Adrenal gland (tissue), 19 donors: ENCODE measurements around the gene STARD10. TPM values are rescaled to one million over a fixed set of nuclear protein-coding genes. Genes with fewer than 3 reads are reported as not detected.

Source experiments
- DNase-seq, 7 donors: peaks; one replicate each; pipeline ENCODE4 v3.0.0-alpha.2; 2019 to 2020
- H3K27ac ChIP-seq, 5 donors: fragments of 200-600 bp; sonication (generic) in 4 of 5; 1 replicate in 3 of 5; 2 replicates in 2 of 5; pipeline versions ENCODE4 v1.5.1 to v1.8.0; 2016 to 2020; ENCODE audit warnings: mild to moderate bottlenecking in 1 of 5
- H3K27me3 ChIP-seq: fragments of 200-600 bp; 2 replicates; pipeline ENCODE4 v1.8.0; 2021
- H3K36me3 ChIP-seq, 2 donors: fragments of 200-600 bp; replicated peaks in 1 of 2; 1 replicate in 1 of 2; 2 replicates in 1 of 2; pipeline versions ENCODE4 v1.5.1 to v1.8.0; 2018 to 2022
- H3K4me1 ChIP-seq, 2 donors: fragments of 200-600 bp; replicated peaks in 1 of 2; 1 replicate in 1 of 2; 2 replicates in 1 of 2; pipeline versions ENCODE4 v1.5.1 to v1.8.0; 2018 to 2021
- H3K4me3 ChIP-seq, 4 donors: fragments of 200-600 bp; sonication (generic) in 3 of 4; one replicate each; pipeline ENCODE4 v1.5.1; 2016 to 2018
- H3K9me3 ChIP-seq, 3 donors: fragments of 200-600 bp; sonication (generic) in 1 of 3; replicated peaks in 1 of 3; 1 replicate in 2 of 3; 2 replicates in 1 of 3; pipeline versions ENCODE4 v1.5.1 to v1.8.0; 2016 to 2021
- CTCF ChIP-seq, 6 experiments: fragments of 450-650 bp in 4 of 6; fragments of 200-600 bp in 2 of 6; sonication (generic) in 1 of 6; IDR thresholded peaks; 1 replicate in 5 of 6; 2 replicates in 1 of 6; pipeline versions ENCODE4 v1.5.1 to v1.8.0; 2016 to 2021; ENCODE audit warnings: antibody characterized with exemption in 6 of 6, mild to moderate bottlenecking in 2 of 6, moderate library complexity in 1 of 6
- POLR2A ChIP-seq, 2 donors: fragments of 450-650 bp; IDR thresholded peaks; one replicate each; pipeline ENCODE4 v1.6.1; 2017; ENCODE audit warnings: antibody characterized with exemption in 2 of 2, mild to moderate bottlenecking in 2 of 2, moderate library complexity in 1 of 2
- WGBS, 4 donors: extraction: QIAGEN DNeasy Blood & Tissue Kit in 2 of 4; methylation state at CpG; one replicate each; pipeline versions ENCODE4 v1.1.5 to v1.1.7; 2013 to 2017; 5-methylcytosine and 5-hydroxymethylcytosine counted together
- intact Hi-C, 2 donors: fragments of 100-400 bp; cut with DNase I; formaldehyde crosslinking; loops; one replicate each; pipeline versions ENCODE4 v1.14.1 to v1.15.0; 2022 to 2023
- long read RNA-seq, 10 donors: library from polyadenylated mRNA in 3 of 10; unstranded in 2 of 10; stranded (forward) in 1 of 10; transcript quantifications; one replicate each; pipeline ENCODE4 v2.0.0 and lab custom pipeline, GENCODE V29; 2021 to 2026
- polyA plus RNA-seq, 3 donors: library from polyadenylated mRNA; stranded (reverse); fragments of 200-250 nt in 2 of 3; fragments of 350-450 nt in 1 of 3; fragmentation: Illumina TruSeq in 1 of 3; extraction: RNeasy Lipid Tissue Mini Kit (QIAGEN cat#74804) in 1 of 3; gene quantifications; one replicate each; pipeline ENCODE4 v1.2.3, GENCODE V29; 2013 to 2014
- total RNA-seq, 9 donors: library from RNA; depleted of rRNA in 4 of 9; stranded (reverse); fragments of >200 nt in 4 of 9; fragments of 120-200 nt in 1 of 9; fragmentation: NEBNext Ultra II Directional in 1 of 9; extraction: Animal tissue kit (Norgen Biotek cat#: 25700) in 1 of 9; gene quantifications; one replicate each; pipeline versions ENCODE4 v1.1.0 to v1.2.4, GENCODE V29; 2013 to 2023
- donor health status: healthy with polysubstance abuse.
- donor health status: Bipolar disorder and iron deficiency.
- donor health status: DM: yes; HTN: yes; CAD: no.
- donor health status: DM: no; HTN: no; CAD: no.
- donor health status: DM: no; HTN: no; CAD: no.
- donor health status: DM: yes; HTN: yes; CAD: no.

STARD10 gene
- total RNA-seq (100 to 1,000 TPM; 190 to 425 (median 338) TPM), polyA plus RNA-seq (100 to 1,000 TPM; 261 to 668 (median 513) TPM)
- long read RNA-seq, donor 1, transcript STARD10-210 (7 exons, 1,100 nt), result major isoform, 39 of 60 reads
- long read RNA-seq, donor 1, partial matches to known transcripts, result 12 of 60 reads
- long read RNA-seq, donor 1, other reads (novel, unspliced or antisense), result 0 of 60 reads
- long read RNA-seq, donor 2, transcript STARD10-210 (7 exons, 1,100 nt), result major isoform, 27 of 33 reads
- long read RNA-seq, donor 2, partial matches to known transcripts, result 0 of 33 reads
- long read RNA-seq, donor 2, other reads (novel, unspliced or antisense), result 0 of 33 reads
- long read RNA-seq, donor 3, transcript STARD10-210 (7 exons, 1,100 nt), result major isoform, 50 of 66 reads
- long read RNA-seq, donor 3, partial matches to known transcripts, result 11 of 66 reads
- long read RNA-seq, donor 3, other reads (novel, unspliced or antisense), result 0 of 66 reads
- long read RNA-seq, donor 4, transcript STARD10-217 (3 exons, 506 nt), result minor isoform, 29 of 104 reads
- long read RNA-seq, donor 4, transcript STARD10-210 (7 exons, 1,100 nt), result major isoform, 45 of 104 reads
- long read RNA-seq, donor 4, partial matches to known transcripts, result 14 of 104 reads
- long read RNA-seq, donor 4, other reads (novel, unspliced or antisense), result 14 of 104 reads
- long read RNA-seq, donor 5, transcript STARD10-210 (7 exons, 1,100 nt), result major isoform, 395 of 490 reads
- long read RNA-seq, donor 5, transcript STARD10-220 (7 exons, 1,085 nt), result minor isoform, 13 of 490 reads
- long read RNA-seq, donor 5, transcript STARD10-217 (3 exons, 506 nt), result minor isoform, 35 of 490 reads
- long read RNA-seq, donor 5, partial matches to known transcripts, result 7 of 490 reads
- long read RNA-seq, donor 5, other reads (novel, unspliced or antisense), result 39 of 490 reads
- long read RNA-seq, donor 6, transcript STARD10-217 (3 exons, 506 nt), result major isoform, 62 of 113 reads
- long read RNA-seq, donor 6, transcript STARD10-210 (7 exons, 1,100 nt), result minor isoform, 19 of 113 reads
- long read RNA-seq, donor 6, partial matches to known transcripts, result 29 of 113 reads
- long read RNA-seq, donor 6, other reads (novel, unspliced or antisense), result 3 of 113 reads
- long read RNA-seq, donor 7, transcript STARD10-210 (7 exons, 1,100 nt), result major isoform, 12 of 19 reads
- long read RNA-seq, donor 7, partial matches to known transcripts, result 5 of 19 reads
- long read RNA-seq, donor 7, other reads (novel, unspliced or antisense), result 0 of 19 reads
- long read RNA-seq, donor 8, transcript STARD10-210 (7 exons, 1,100 nt), result major isoform, 31 of 53 reads
- long read RNA-seq, donor 8, partial matches to known transcripts, result 16 of 53 reads
- long read RNA-seq, donor 8, other reads (novel, unspliced or antisense), result 0 of 53 reads
- long read RNA-seq, donor 9, transcript STARD10-210 (7 exons, 1,100 nt), result major isoform, 15 of 21 reads
- long read RNA-seq, donor 9, partial matches to known transcripts, result 6 of 21 reads
- long read RNA-seq, donor 9, other reads (novel, unspliced or antisense), result 0 of 21 reads
- long read RNA-seq, donor 10, transcript STARD10-210 (7 exons, 1,100 nt), result major isoform, 9 of 13 reads
- long read RNA-seq, donor 10, partial matches to known transcripts, result 0 of 13 reads
- long read RNA-seq, donor 10, other reads (novel, unspliced or antisense), result 0 of 13 reads

GRCh38 chr11:72793425-72794367, at the start of gene STARD10:
Gene STARD10, minus strand, starts transcription at chr11:72794047. Its CDS starts 12,866 bp downstream, at chr11:72781181.
- DNase-seq, result peak; percentile 94 to 98 (median 97)
- no peaks in the 10 kb centered on the region for H3K9me3 ChIP-seq
- intact Hi-C loops, result no loop called here
- H3K36me3 ChIP-seq, result no peaks in the 10 kb centered on the region
- TF ChIP-seq POLR2A (IDR thresholded peaks at IDR 0.05) (peak; percentile 16 to 70), CTCF (IDR thresholded peaks at IDR 0.05) (peak; percentile 94 to 100 (median 98))
- peak within 1 kb of the TSS; percentile 68 to 91 (median 81) for H3K27ac ChIP-seq
- 2% methylated on average over 39 to 55 of the region's 55 CpGs for WGBS, 4 donors
- H3K27me3 ChIP-seq, result no peaks in the 10 kb centered on the region
- H3K4me1 ChIP-seq, result peaks cover 13 to 16% of the 10 kb centered on the region in 2 donors
- peak within 1 kb of the TSS in 2 of 4 donors; percentile 44 to 49 for H3K4me3 ChIP-seq

- DNase-seq, result no peak
- peaks cover 0 to 47% of the 10 kb centered on the region in 2 donors for H3K36me3 ChIP-seq
Measured at GRCh38 chr11:72842653-72843330, 48.9 kb upstream of the STARD10 start.

More at GRCh38 chr11:72842653-72843330, 48.9 kb upstream of the STARD10 start:
- Histone ChIP-seq H3K9me3 (no peaks in the 10 kb centered on the region), H3K4me3 (no peak overlapping the region), H3K27ac (peak overlapping the region in 2 of 5 donors; percentile 54 to 62), H3K4me1 (peaks cover 0 to 8% of the 10 kb centered on the region in 2 donors), H3K27me3 (no peaks in the 10 kb centered on the region)
- 81 to 86% (median 84%) methylated on average over 14 of the region's 14 CpGs for WGBS, 4 donors
- intact Hi-C loops, result no loop called here
- TF ChIP-seq POLR2A (IDR thresholded peaks at IDR 0.05) (no peak), CTCF (IDR thresholded peaks at IDR 0.05) (no peak)
